Mesenchymal stem cell (in vitro differentiated cells and primary cell): Measurements from ENCODE around the gene GAS6.

ENCODE experiments used
- DNase-seq: peaks from one replicate; pipeline ENCODE4 v3.0.0-alpha.2; 2013
- H2AFZ ChIP-seq: one replicate; pipeline ENCODE4 v1.6.1; 2013; ENCODE audit warnings: low read depth, mild to moderate bottlenecking, control low read depth, inconsistent platforms, low read length, moderate library complexity
- H2AK5ac ChIP-seq: 2 replicates; pipeline ENCODE4 v1.6.1; 2013; ENCODE audit warnings: low read length, moderate library complexity, mild to moderate bottlenecking, inconsistent platforms; ENCODE audit not compliant: severe bottlenecking
- H2BK120ac ChIP-seq: one replicate; pipeline ENCODE4 v1.6.1; 2013; ENCODE audit warnings: low read depth, mild to moderate bottlenecking, inconsistent platforms, low read length, moderate library complexity
- H2BK12ac ChIP-seq, 2 experiments: one replicate each; pipeline ENCODE4 v1.6.1; 2013; ENCODE audit warnings: inconsistent platforms in 2 of 2, low read length in 2 of 2, mild to moderate bottlenecking in 2 of 2, moderate library complexity in 2 of 2, control low read depth in 1 of 2
- H2BK15ac ChIP-seq: one replicate; pipeline ENCODE4 v1.6.1; 2013; ENCODE audit warnings: mild to moderate bottlenecking, low read depth, inconsistent platforms; ENCODE audit not compliant: poor library complexity, severe bottlenecking
- H2BK5ac ChIP-seq: 2 replicates; pipeline ENCODE4 v1.6.1; 2013; ENCODE audit warnings: low read depth, mild to moderate bottlenecking, low read length, control low read depth, inconsistent platforms; ENCODE audit not compliant: poor library complexity, severe bottlenecking
- H3K14ac ChIP-seq, 2 experiments: one replicate each; pipeline ENCODE4 v1.6.1; 2013; ENCODE audit warnings: inconsistent platforms in 2 of 2, low read length in 2 of 2, control low read depth in 1 of 2, mild to moderate bottlenecking in 1 of 2, moderate library complexity in 1 of 2
- H3K18ac ChIP-seq, 2 experiments: one replicate each; pipeline ENCODE4 v1.6.1; 2013; ENCODE audit warnings: inconsistent platforms in 2 of 2, low read length in 2 of 2, control low read depth in 1 of 2, low read depth in 1 of 2, mild to moderate bottlenecking in 1 of 2
- H3K23ac ChIP-seq, 2 experiments: one replicate each; pipeline ENCODE4 v1.6.1; 2013; ENCODE audit warnings: inconsistent platforms in 2 of 2, low read length in 2 of 2, mild to moderate bottlenecking in 2 of 2, moderate library complexity in 2 of 2, control low read depth in 1 of 2
- H3K27ac ChIP-seq: 2 replicates; pipeline ENCODE4 v1.5.1; 2013; ENCODE audit warnings: mild to moderate bottlenecking, moderate library complexity, low read length, control low read depth, inconsistent platforms; ENCODE audit not compliant: poor library complexity, severe bottlenecking
- H3K27me3 ChIP-seq, 2 experiments: 2 replicates each; pipeline versions ENCODE4 v1.6.1 to v1.7.0; 2013; ENCODE audit warnings: low read length in 2 of 2, mild to moderate bottlenecking in 2 of 2, moderate library complexity in 2 of 2, control low read depth in 1 of 2, inconsistent platforms in 1 of 2; ENCODE audit not compliant: control insufficient read depth in 1 of 2, insufficient read depth in 1 of 2
- H3K36me3 ChIP-seq, 2 experiments: 2 replicates each; pipeline versions ENCODE4 v1.6.1 to v1.7.0; 2013; ENCODE audit warnings: low read length in 2 of 2, control low read depth in 1 of 2, inconsistent platforms in 1 of 2, low read depth in 1 of 2, mild to moderate bottlenecking in 1 of 2; ENCODE audit not compliant: insufficient read depth in 2 of 2, control insufficient read depth in 1 of 2
- H3K4ac ChIP-seq, 2 experiments: one replicate each; pipeline ENCODE4 v1.6.1; 2013; ENCODE audit warnings: inconsistent platforms in 2 of 2, low read length in 2 of 2, mild to moderate bottlenecking in 2 of 2, moderate library complexity in 2 of 2, control low read depth in 1 of 2, low read depth in 1 of 2
- H3K4me1 ChIP-seq: 2 replicates; pipeline ENCODE4 v1.6.1; 2013; ENCODE audit warnings: low read depth, low read length, control low read depth; ENCODE audit not compliant: control insufficient read depth, insufficient read depth
- H3K4me2 ChIP-seq: 2 replicates; pipeline ENCODE4 v1.6.1; 2013; ENCODE audit warnings: low read length, mild to moderate bottlenecking, inconsistent platforms; ENCODE audit not compliant: poor library complexity, severe bottlenecking
- H3K4me3 ChIP-seq, 2 experiments: 2 replicates each; pipeline versions ENCODE4 v1.5.1 to v1.7.0; 2013; ENCODE audit warnings: low read length in 2 of 2, mild to moderate bottlenecking in 2 of 2, control low read depth in 1 of 2, low read depth in 1 of 2; ENCODE audit not compliant: insufficient read depth in 1 of 2
- H3K79me1 ChIP-seq: replicated peaks from 2 replicates; pipeline ENCODE4 v1.6.1; 2013; ENCODE audit warnings: mild to moderate bottlenecking, control low read depth, low read length, inconsistent platforms; ENCODE audit not compliant: poor library complexity, severe bottlenecking
- H3K9ac ChIP-seq: 2 replicates; pipeline ENCODE4 v1.7.0; 2013; ENCODE audit warnings: mild to moderate bottlenecking, low read length, moderate library complexity
- H3K9me3 ChIP-seq: 2 replicates; pipeline ENCODE4 v1.7.0; 2013; ENCODE audit warnings: mild to moderate bottlenecking, low read length; ENCODE audit not compliant: control insufficient read depth
- H4K8ac ChIP-seq: one replicate; pipeline ENCODE4 v1.6.1; 2013; ENCODE audit warnings: inconsistent platforms, mild to moderate bottlenecking, low read length, moderate library complexity
- H4K91ac ChIP-seq: one replicate; pipeline ENCODE4 v1.6.1; 2013; ENCODE audit warnings: mild to moderate bottlenecking, low read length, inconsistent platforms
- WGBS: methylation state at CpG from one replicate; pipeline ENCODE4 v1.1.7; 2013; ENCODE audit warnings: mixed read lengths; 5-methylcytosine and 5-hydroxymethylcytosine counted together

Gene GAS6

GRCh38 chr13:113806526-113806925 is 57.4 kb downstream of the GAS6 start:
- Histone ChIP-seq H3K4me2 (no peak overlapping the region), H3K4me3 (no peak overlapping the region), H3K18ac (no peak overlapping the region), H2BK12ac (no peak overlapping the region), H3K4me1 (peaks cover 24% of the 10 kb centered on the region), H4K91ac (no peak overlapping the region), H4K8ac (no peak overlapping the region), H2AK5ac (no peak overlapping the region), H3K27me3 (peaks cover 0 to 3% of the 10 kb centered on the region in 2 experiments), H2BK15ac (no peak overlapping the region), H3K4ac (no peak overlapping the region), H3K79me1 (no peaks in the 10 kb centered on the region), H3K36me3 (no peaks in the 10 kb centered on the region), H2BK120ac (no peak overlapping the region), H3K9ac (no peak overlapping the region), H3K9me3 (peaks cover 3% of the 10 kb centered on the region), H3K23ac (no peak overlapping the region), H3K27ac (no peak overlapping the region), H2AFZ (no peak overlapping the region), H2BK5ac (no peak overlapping the region), H3K14ac (no peak overlapping the region)
- DNase-seq, result no peak
- 88% methylated on average over 13 of the region's 13 CpGs for WGBS

GRCh38 chr13:113806104-113806471 is 57.8 kb downstream of the GAS6 start:
- H2BK120ac ChIP-seq, result no peak overlapping the region
- 91% methylated on average over 11 of the region's 11 CpGs for WGBS
- H4K91ac ChIP-seq, result no peak overlapping the region

DNA sequence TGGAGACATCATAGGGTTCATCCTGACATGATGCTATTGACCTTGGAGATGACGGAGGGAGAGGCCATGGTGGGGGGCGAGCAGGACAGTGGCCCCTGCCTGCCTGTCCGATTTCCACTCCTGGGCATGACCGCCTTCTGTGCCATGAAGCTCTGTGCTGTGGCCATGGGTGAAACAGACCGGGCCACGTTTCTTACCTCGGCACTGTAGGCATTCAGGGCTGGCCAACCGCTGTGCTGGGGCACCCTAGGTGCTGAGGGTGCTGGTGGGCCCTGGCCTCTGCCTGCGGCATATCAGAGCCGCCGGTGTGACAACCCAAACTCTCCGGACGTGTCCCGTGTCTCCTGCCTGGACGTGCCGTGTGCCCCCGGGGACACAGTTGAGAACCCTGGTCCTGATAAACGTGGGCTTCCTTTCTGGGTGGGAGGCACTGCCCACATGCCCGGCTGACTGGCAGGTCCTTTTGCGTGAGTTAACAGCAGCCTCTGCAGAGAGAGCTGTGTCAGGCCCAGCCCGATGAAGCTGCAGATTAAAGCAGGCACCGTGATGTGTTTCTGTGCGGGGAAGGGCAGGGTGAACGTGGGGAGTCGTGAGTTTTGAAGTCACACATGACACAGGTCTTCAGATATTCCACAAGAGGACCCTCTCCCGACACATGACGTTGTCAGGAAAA is 58.3 kb downstream of the GAS6 start:
- H3K79me1 ChIP-seq, result no peaks in the 10 kb centered on the region
- no peak overlapping the region for H3K18ac ChIP-seq
- DNase-seq, result no peak
- H2BK15ac ChIP-seq, result no peak overlapping the region
- H3K27me3 ChIP-seq, result peaks cover 0 to 3% of the 10 kb centered on the region in 2 experiments
- H2BK5ac ChIP-seq, result no peak overlapping the region
- H2AK5ac ChIP-seq, result no peak overlapping the region
- H3K14ac ChIP-seq, result no peak overlapping the region
- peaks cover 3% of the 10 kb centered on the region for H3K9me3 ChIP-seq
- no peak overlapping the region for H3K23ac ChIP-seq
- WGBS, result 93% methylated on average over 27 of the region's 27 CpGs
- H2BK12ac ChIP-seq, result no peak overlapping the region
- no peak overlapping the region for H2BK120ac ChIP-seq
- no peak overlapping the region for H3K4ac ChIP-seq
- no peak overlapping the region for H4K8ac ChIP-seq
- no peak overlapping the region for H3K4me2 ChIP-seq
- no peak overlapping the region for H3K27ac ChIP-seq
- H3K36me3 ChIP-seq, result no peaks in the 10 kb centered on the region
- no peak overlapping the region for H3K4me3 ChIP-seq
- no peak overlapping the region for H4K91ac ChIP-seq
- peaks cover 26% of the 10 kb centered on the region for H3K4me1 ChIP-seq
- no peak overlapping the region for H2AFZ ChIP-seq
- no peak overlapping the region for H3K9ac ChIP-seq

More at GRCh38 chr13:113806104-113806471, 57.8 kb downstream of the GAS6 start:
- Histone ChIP-seq H3K9me3 (peaks cover 3% of the 10 kb centered on the region), H3K27ac (no peak overlapping the region), H3K9ac (no peak overlapping the region), H3K14ac (no peak overlapping the region), H3K27me3 (peaks cover 0 to 3% of the 10 kb centered on the region in 2 experiments), H3K79me1 (no peaks in the 10 kb centered on the region), H3K4me1 (peaks cover 26% of the 10 kb centered on the region), H2AK5ac (no peak overlapping the region), H2BK5ac (no peak overlapping the region), H2AFZ (no peak overlapping the region), H4K8ac (no peak overlapping the region), H3K4ac (no peak overlapping the region), H3K4me3 (no peak overlapping the region), H2BK12ac (no peak overlapping the region), H3K23ac (no peak overlapping the region), H3K18ac (no peak overlapping the region), H2BK15ac (no peak overlapping the region), H3K36me3 (no peaks in the 10 kb centered on the region), H3K4me2 (no peak overlapping the region)
- DNase-seq, result no peak

DNA sequence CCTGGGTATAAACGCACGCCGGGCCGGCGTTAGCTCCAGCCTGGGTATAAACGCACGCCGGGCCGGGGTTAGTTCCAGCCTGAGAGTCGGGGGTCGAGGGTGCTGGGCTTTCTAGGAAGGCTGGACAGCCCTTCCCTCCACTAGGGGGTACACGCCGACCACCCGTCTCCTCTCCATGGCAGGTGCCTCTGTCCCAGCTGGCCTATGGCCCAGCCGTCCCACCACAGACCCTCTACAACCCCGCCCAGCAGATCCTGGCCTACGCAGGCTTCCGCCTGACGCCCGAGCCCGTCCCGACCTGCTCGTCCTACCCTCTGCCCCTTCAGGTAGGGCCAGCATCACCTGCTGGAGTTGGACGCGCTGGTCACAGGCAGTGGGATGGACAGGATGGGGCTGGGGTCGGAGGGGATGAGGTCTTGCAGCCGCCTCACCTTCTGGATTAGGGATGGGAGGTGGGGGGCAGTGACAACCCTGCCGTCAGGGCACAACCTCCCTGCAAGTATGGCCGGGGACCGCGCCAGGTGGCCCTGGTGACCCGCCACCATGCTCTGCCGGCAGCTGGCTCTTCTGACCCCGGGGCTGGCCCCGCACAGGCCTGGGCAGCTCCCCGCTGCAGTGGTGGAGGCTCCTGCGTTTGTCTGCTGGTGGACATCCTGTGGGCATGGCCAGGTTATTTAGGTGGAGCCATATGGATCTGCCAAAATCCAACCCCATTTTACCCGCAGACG is 59.0 kb downstream of the GAS6 start:
- DNase-seq, result no peak
- Histone ChIP-seq H2BK12ac (no peak overlapping the region), H3K18ac (no peak overlapping the region), H3K23ac (no peak overlapping the region), H4K91ac (no peak overlapping the region), H3K27me3 (peaks cover 0 to 3% of the 10 kb centered on the region in 2 experiments), H2AFZ (no peak overlapping the region), H3K4me2 (no peak overlapping the region), H3K9me3 (peaks cover 3% of the 10 kb centered on the region), H3K4ac (no peak overlapping the region), H4K8ac (no peak overlapping the region), H2BK5ac (no peak overlapping the region), H2BK15ac (no peak overlapping the region), H3K27ac (no peak overlapping the region), H3K4me3 (no peak overlapping the region), H3K36me3 (no peaks in the 10 kb centered on the region), H2BK120ac (no peak overlapping the region), H3K79me1 (no peaks in the 10 kb centered on the region), H2AK5ac (no peak overlapping the region), H3K4me1 (peaks cover 27% of the 10 kb centered on the region), H3K9ac (no peak overlapping the region), H3K14ac (no peak overlapping the region)
- 89% methylated on average over 39 of the region's 39 CpGs for WGBS
